GM12878 (cell line): Measurements from ENCODE around the gene BCKDHB. TPM values are rescaled to one million over a fixed set of nuclear protein-coding genes. Genes with fewer than 3 reads are reported as not detected.

Source experiments
- ATAC-seq: fragments of 200-7000 bp; cut with Tn5 transposase; 3 replicates; pipeline ENCODE4 v1.9.1; 2020; ENCODE audit warnings: mild to moderate bottlenecking, moderate library complexity
- BruUV-seq: library from RNA; stranded (reverse); fragments of 400-500 nt; replicated peaks from 2 replicates; lab custom pipeline; 2021; lab: Mats Ljungman, UMichigan
- CTCF ChIA-PET: fragments of 300-600 bp; sonication (Branson Sonifier 250); formaldehyde crosslinking; extraction: SDS; loops from one replicate; lab custom pipeline; 2021; ENCODE audit warnings: inconsistent platforms; lab: Yijun Ruan, JAX
- POLR2A ChIA-PET: fragments of 350-600 bp; formaldehyde crosslinking; extraction: SDS; loops from one replicate; lab custom pipeline; 2021; ENCODE audit warnings: inconsistent platforms; lab: Charles Lee
- RAD21 ChIA-PET: fragments of 300-600 bp; sonication (Branson Sonifier 250); formaldehyde crosslinking; loops from one replicate; lab custom pipeline; 2023; ENCODE audit warnings: antibody characterized with exemption; ENCODE audit not compliant: unreplicated experiment; lab: Charles Lee
- SMC1A ChIA-PET: fragments of 300-600 bp; sonication (Branson Sonifier 250); formaldehyde crosslinking; loops from one replicate; lab custom pipeline; 2023; ENCODE audit not compliant: unreplicated experiment, uncharacterized antibody; lab: Charles Lee
- DNase-seq: peaks from one replicate; pipeline ENCODE4 v3.0.0-alpha.2; 2011; ENCODE audit warnings: low read depth, low spot score
- FAIRE-seq: peaks from 3 replicates; lab custom pipeline; 2011; peaks lifted over from hg19 to GRCh38; lab: Jason Lieb, UNC
- H2AFZ ChIP-seq: 2 replicates; pipeline ENCODE4 v1.6.0; 2011; ENCODE audit warnings: low read depth, low read length, control low read depth; ENCODE audit not compliant: control insufficient read depth
- H3K27ac ChIP-seq: 2 replicates; pipeline ENCODE4 v1.5.1; 2011; ENCODE audit warnings: control low read depth; ENCODE audit not compliant: control insufficient read depth, insufficient read depth
- H3K27me3 ChIP-seq, 2 experiments: replicated peaks in 1 of 2; 2 replicates each; pipeline versions ENCODE4 v1.6.0 to v1.6.1; 2011; ENCODE audit warnings: low read length in 1 of 2; ENCODE audit not compliant: control insufficient read depth in 2 of 2, insufficient read depth in 2 of 2
- H3K36me3 ChIP-seq, 2 experiments: 2 replicates each; pipeline ENCODE4 v1.5.1; 2011; ENCODE audit warnings: low read length in 1 of 2; ENCODE audit not compliant: control insufficient read depth in 2 of 2, insufficient read depth in 2 of 2
- H3K4me1 ChIP-seq: 2 replicates; pipeline ENCODE4 v1.6.1; 2011; ENCODE audit warnings: mild to moderate bottlenecking, low read length, moderate library complexity, mixed read lengths; ENCODE audit not compliant: control insufficient read depth, insufficient read depth
- H3K4me2 ChIP-seq: 2 replicates; pipeline ENCODE4 v1.6.0; 2011; ENCODE audit warnings: control low read depth; ENCODE audit not compliant: control insufficient read depth, insufficient read depth
- H3K4me3 ChIP-seq: fragments of 200-600 bp; sonication (generic); 2 replicates; pipeline ENCODE4 v1.5.1; 2016
- H3K79me2 ChIP-seq: 2 replicates; pipeline ENCODE4 v1.6.0; 2011; ENCODE audit warnings: low read length; ENCODE audit not compliant: control insufficient read depth, insufficient read depth
- H3K9ac ChIP-seq: 2 replicates; pipeline ENCODE4 v1.8.0; 2011; ENCODE audit warnings: low read length, control low read depth, mixed read lengths; ENCODE audit not compliant: control insufficient read depth, insufficient read depth
- H3K9me3 ChIP-seq: replicated peaks from 3 replicates; pipeline ENCODE4 v1.5.1; 2011; ENCODE audit warnings: mild to moderate bottlenecking, low read length; ENCODE audit not compliant: control insufficient read depth, insufficient read depth
- H4K20me1 ChIP-seq: 2 replicates; pipeline ENCODE4 v1.6.0; 2011; ENCODE audit not compliant: control insufficient read depth, insufficient read depth
- BCL11A ChIP-seq: IDR thresholded peaks from 2 replicates; pipeline ENCODE4 v1.6.1; 2011; ENCODE audit warnings: low read depth, low read length
- BCL3 ChIP-seq: IDR thresholded peaks from 2 replicates; pipeline ENCODE4 v1.6.1; 2011; ENCODE audit warnings: borderline replicate concordance, low read depth, mild to moderate bottlenecking, moderate library complexity, low read length; ENCODE audit not compliant: insufficient read depth, poor library complexity, severe bottlenecking
- BRCA1 ChIP-seq: IDR thresholded peaks from 2 replicates; pipeline ENCODE4 v1.6.1; 2011; ENCODE audit warnings: low read depth, low read length, improper control_type of control experiment
- CEBPB ChIP-seq, 2 experiments: fragments of 150-350 bp in 1 of 2; IDR thresholded peaks; 2 replicates each; pipeline ENCODE4 v1.6.1; 2012 to 2014; ENCODE audit warnings: low read depth in 2 of 2, low read length in 2 of 2, borderline replicate concordance in 1 of 2, inconsistent platforms in 1 of 2
- E4F1 ChIP-seq: fragments of 450-650 bp; IDR thresholded peaks from 2 replicates; pipeline ENCODE4 v1.6.1; 2018; ENCODE audit warnings: borderline replicate concordance, mild to moderate bottlenecking; ENCODE audit not compliant: partially characterized antibody
- ESRRA ChIP-seq: IDR thresholded peaks from 2 replicates; pipeline ENCODE4 v1.6.1; 2012; ENCODE audit warnings: mild to moderate bottlenecking, low read length, improper control_type of control experiment
- HDAC2 ChIP-seq: fragments of 200-600 bp; sonication (generic); IDR thresholded peaks from 2 replicates; pipeline ENCODE4 v1.6.1; 2017
- TARDBP ChIP-seq: IDR thresholded peaks from 2 replicates; pipeline ENCODE4 v1.6.1; 2016; ENCODE audit warnings: borderline replicate concordance
- TCF7 ChIP-seq: IDR thresholded peaks from 2 replicates; pipeline ENCODE4 v1.6.1; 2014; ENCODE audit warnings: antibody characterized with exemption, borderline replicate concordance
- YY1 ChIP-seq: IDR thresholded peaks from 2 replicates; pipeline ENCODE4 v1.6.1; 2011; ENCODE audit warnings: low read depth, mild to moderate bottlenecking, low read length
- ZNF24 ChIP-seq: fragments of 450-650 bp; IDR thresholded peaks from 2 replicates; pipeline ENCODE4 v1.6.1; 2017; ENCODE audit warnings: antibody characterized with exemption, mild to moderate bottlenecking
- WGBS: methylation state at CpG from one replicate; pipeline ENCODE4 v1.1.6; 2016; ENCODE audit warnings: low lambda C conversion rate; ENCODE audit not compliant: insufficient replicate concordance, insufficient coverage; ENCODE audit errors: missing lambda C conversion rate; 5-methylcytosine and 5-hydroxymethylcytosine counted together
- in situ Hi-C: fragments of 300-500 bp; cut with MboI; formaldehyde crosslinking; loops from 9 replicates; pipeline ENCODE4 v1.14.3; 2018; ENCODE audit warnings: mixed read lengths
- intact Hi-C: fragments of 100-400 bp; cut with micrococcal nuclease; formaldehyde crosslinking; loops from one replicate; pipeline ENCODE4 v1.14.2; 2022; ENCODE audit not compliant: unreplicated experiment
- polyA plus RNA-seq, 11 experiments: library from polyadenylated mRNA; depleted of rRNA in 4 of 11; unstranded in 6 of 11; stranded (reverse) in 5 of 11; fragments of >200 nt; fragmentation: Nextera tagmentation in 4 of 11; fragmentation: Illumina TruSeq in 1 of 11; extraction: Ambion mirVana in 4 of 11; extraction: Trizol in 1 of 11; gene quantifications; 1 replicate in 1 of 11; 2 replicates in 10 of 11; pipeline versions ENCODE4 v1.2.1 to v1.2.3, GENCODE V29; 2011 to 2016; ENCODE audit warnings: inconsistent platforms in 2 of 11, missing spikeins in 2 of 11, low read depth in 1 of 11
- total RNA-seq, 4 experiments: library from RNA; depleted of rRNA in 3 of 4; stranded (reverse); fragments of >200 nt in 3 of 4; fragmentation: Illumina TruSeq in 1 of 4; extraction: Trizol in 1 of 4; gene quantifications; 2 replicates each; pipeline versions ENCODE4 v1.2.1 to v1.2.3, GENCODE V29; 2013 to 2021
- TF ChIP-seq, protein P1 (sequence below): IDR thresholded peaks from 2 replicates; pipeline ENCODE4 v1.6.1; 2012; ENCODE audit warnings: low read depth, low read length, improper control_type of control experiment

Gene BCKDHB
- total and polyA plus RNA-seq, 10 of the 15 experiments (the other 5 are each of a cell fraction or from before 2014, with no cell fraction given): 12.9 to 57.1 (median 25.3) TPM

- ChIA-PET POLR2A (interaction anchor here (1.5 kb wide), 1 partner anchor 13 kb away, joined by 3 read pairs; no protein-coding TSS in a partner anchor), CTCF (interaction anchor here (0.6 to 2.2 kb wide), 4 partner anchors 10 to 451 kb away, joined by 3 to 12 read pairs (median 4); no protein-coding TSS in a partner anchor), RAD21 (interaction anchor here (1.3 to 1.4 kb wide), 2 partner anchors 14 to 59 kb away, joined by 4 to 5 read pairs; no protein-coding TSS in a partner anchor), SMC1A (interaction anchor here (0.6 to 3.1 kb wide), 10 partner anchors 8 to 322 kb away, joined by 3 to 12 read pairs (median 4); no protein-coding TSS in a partner anchor)
- H3K27me3 ChIP-seq: no peaks in the 10 kb centered on the region
- H3K4me1 ChIP-seq: no peaks in the 10 kb centered on the region
- H3K27ac ChIP-seq: no peak overlapping the region
- H2AFZ ChIP-seq: no peak overlapping the region
- H3K4me3 ChIP-seq: no peak overlapping the region
- intact Hi-C loops (no loop called here), in situ Hi-C loops (no loop called here)
- DNase-seq (no peak), ATAC-seq (no peak), FAIRE-seq (no peak)
- H3K9me3 ChIP-seq: no peaks in the 10 kb centered on the region
- no TSS peak for BruUV-seq
- no peaks in the 10 kb centered on the region; a peak in 1 of 4 replicates for H3K36me3 ChIP-seq
- no peaks in the 10 kb centered on the region for H3K79me2 ChIP-seq
- H3K9ac ChIP-seq: no peak overlapping the region
- WGBS: 100% methylated on average over 2 of the region's 2 CpGs
- H4K20me1 ChIP-seq: no peaks in the 10 kb centered on the region
- H3K4me2 ChIP-seq: no peak overlapping the region
- TF ChIP-seq BCL11A: no peak
- no peak for TF ChIP-seq BCL3
- no peak for TF ChIP-seq TARDBP
- TF ChIP-seq HDAC2: no peak
- TF ChIP-seq E4F1: no peak
- TF ChIP-seq YY1: no peak
- TF ChIP-seq ZNF24: no peak
- TF ChIP-seq TCF7: no peak
- no peak for TF ChIP-seq BRCA1
- TF ChIP-seq, protein P1, sequence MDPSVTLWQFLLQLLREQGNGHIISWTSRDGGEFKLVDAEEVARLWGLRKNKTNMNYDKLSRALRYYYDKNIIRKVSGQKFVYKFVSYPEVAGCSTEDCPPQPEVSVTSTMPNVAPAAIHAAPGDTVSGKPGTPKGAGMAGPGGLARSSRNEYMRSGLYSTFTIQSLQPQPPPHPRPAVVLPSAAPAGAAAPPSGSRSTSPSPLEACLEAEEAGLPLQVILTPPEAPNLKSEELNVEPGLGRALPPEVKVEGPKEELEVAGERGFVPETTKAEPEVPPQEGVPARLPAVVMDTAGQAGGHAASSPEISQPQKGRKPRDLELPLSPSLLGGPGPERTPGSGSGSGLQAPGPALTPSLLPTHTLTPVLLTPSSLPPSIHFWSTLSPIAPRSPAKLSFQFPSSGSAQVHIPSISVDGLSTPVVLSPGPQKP: no peak
- no peak for TF ChIP-seq CEBPB (IDR thresholded peaks at IDR 0.05; ENCODE audit: borderline replicate concordance in 1 of 2, low read depth in 2 of 2, low read length in 2 of 2)
- TF ChIP-seq ESRRA: no peak
These were observed 45.2 kb downstream of the BCKDHB start for GRCh38 chr6:80151635-80152034.
